GM19463 (cell line): ENCODE measurements around the gene ADCY5.

Source experiments
- ATAC-seq: cut with Tn5 transposase; IDR thresholded peaks from one replicate; pipeline ENCODE4 v1.9.1; 2021; ENCODE audit warnings: mild to moderate bottlenecking, moderate library complexity; ENCODE audit not compliant: unreplicated experiment

ADCY5 gene

GRCh38 chr3:123330441-123330991 lies 118.4 kb downstream of the ADCY5 start:
- no peak for ATAC-seq

- ATAC-seq, result no peak
Observed at GRCh38 chr3:123329636-123330340, 119.1 kb downstream of the ADCY5 start.

GRCh38 chr3:123328851-123329635 lies 119.8 kb downstream of the ADCY5 start:
- peak; percentile 65 for ATAC-seq

- no peak for ATAC-seq
Observed at GRCh38 chr3:123327956-123328850, 120.7 kb downstream of the ADCY5 start.

- no peak for ATAC-seq
Observed at GRCh38 chr3:123327480-123327879, 121.4 kb downstream of the ADCY5 start.

- no peak for ATAC-seq
Observed at GRCh38 chr3:123326531-123326930, 122.4 kb downstream of the ADCY5 start.

- ATAC-seq, result no peak
Observed at GRCh38 chr3:123325766-123326256, 123.1 kb downstream of the ADCY5 start.

GRCh38 chr3:123324880-123325765 lies 123.8 kb downstream of the ADCY5 start:
- ATAC-seq, result no peak

GRCh38 chr3:123323781-123324180 lies 125.1 kb downstream of the ADCY5 start:
- no peak for ATAC-seq

- ATAC-seq, result no peak
Observed at GRCh38 chr3:123322866-123323265, 126.0 kb downstream of the ADCY5 start.

- no peak for ATAC-seq
Observed at GRCh38 chr3:123321806-123322205, 127.1 kb downstream of the ADCY5 start.

GRCh38 chr3:123320221-123320620 lies 128.7 kb downstream of the ADCY5 start:
- ATAC-seq, result no peak

GRCh38 chr3:123319760-123320159 lies 129.1 kb downstream of the ADCY5 start:
- no peak for ATAC-seq

GRCh38 chr3:123318374-123318773 lies 130.5 kb downstream of the ADCY5 start:
- ATAC-seq, result no peak

- ATAC-seq, result no peak
Observed at GRCh38 chr3:123317716-123318115, 131.2 kb downstream of the ADCY5 start.

GRCh38 chr3:123315271-123315595 lies 133.7 kb downstream of the ADCY5 start:
- no peak for ATAC-seq

- ATAC-seq, result no peak
Observed at GRCh38 chr3:123314359-123315270, 134.3 kb downstream of the ADCY5 start.

- no peak for ATAC-seq
Observed at GRCh38 chr3:123313889-123314288, 135.0 kb downstream of the ADCY5 start.
